HG03442 (cell line): ENCODE measurements around the gene PHC2.

Source experiments
- ATAC-seq: cut with Tn5 transposase; IDR thresholded peaks from one replicate; pipeline ENCODE4 v1.9.1; 2021; ENCODE audit warnings: mild to moderate bottlenecking, moderate library complexity; ENCODE audit not compliant: unreplicated experiment

PHC2 gene

DNA sequence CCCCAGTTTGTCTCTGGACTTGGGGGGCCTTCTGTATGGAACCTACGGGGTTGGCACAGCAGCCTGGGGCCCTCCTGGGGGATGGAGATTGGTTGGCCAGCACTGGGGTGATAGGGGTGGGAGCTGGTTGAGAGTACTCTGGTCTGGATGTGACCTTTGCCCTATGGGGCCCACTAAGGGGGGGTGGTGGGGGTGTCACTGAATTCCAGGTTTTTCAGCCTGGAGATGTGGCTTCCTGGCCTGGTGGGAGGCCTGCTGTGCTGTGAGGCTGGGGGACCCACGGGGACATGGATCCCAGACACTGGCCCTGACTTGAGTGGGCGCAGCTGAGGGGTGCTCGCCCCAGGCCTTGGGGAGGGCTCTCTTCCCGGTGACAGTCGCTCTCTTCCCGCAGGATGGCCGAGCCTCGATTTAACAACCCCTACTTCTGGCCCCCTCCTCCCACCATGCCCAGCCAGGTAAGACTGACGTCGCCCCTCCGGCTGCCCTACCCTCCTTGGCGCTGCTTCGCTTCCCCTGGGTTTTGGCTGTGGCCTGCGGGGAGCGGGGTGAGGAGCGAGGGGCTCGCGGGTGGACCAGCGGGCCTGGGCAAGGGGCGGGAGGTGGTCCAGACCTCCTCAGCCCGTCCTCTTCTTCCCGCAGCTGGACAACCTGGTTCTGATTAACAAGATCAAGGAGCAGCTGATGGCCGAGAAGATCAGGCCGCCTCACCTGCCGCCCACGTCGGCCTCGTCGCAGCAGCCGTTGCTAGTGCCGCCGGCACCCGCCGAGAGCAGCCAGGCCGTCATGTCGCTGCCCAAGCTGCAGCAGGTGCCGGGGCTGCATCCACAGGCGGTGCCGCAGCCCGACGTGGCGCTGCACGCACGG is 155.0 kb downstream of the PHC2 start:
- ATAC-seq, result no peak

DNA sequence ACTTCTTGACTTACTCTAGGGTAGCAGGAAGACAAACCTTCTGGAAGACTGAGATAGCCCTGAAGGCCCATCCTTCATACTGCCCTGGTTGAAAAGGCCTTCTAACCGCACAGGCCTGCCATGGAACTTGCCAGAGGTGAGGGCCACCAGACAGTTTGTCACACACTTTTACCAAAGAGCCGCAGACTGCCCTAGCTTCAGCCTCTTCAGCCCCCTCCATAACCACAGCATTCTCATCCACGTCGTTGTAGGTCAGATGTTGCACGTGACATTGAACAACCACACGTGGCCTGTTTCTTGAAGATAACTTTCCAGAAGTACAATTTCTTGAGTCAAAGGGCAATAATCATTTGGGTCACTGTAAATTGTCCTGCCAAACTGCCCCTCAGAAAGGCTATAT is 155.7 kb downstream of the PHC2 start:
- ATAC-seq, result no peak

DNA sequence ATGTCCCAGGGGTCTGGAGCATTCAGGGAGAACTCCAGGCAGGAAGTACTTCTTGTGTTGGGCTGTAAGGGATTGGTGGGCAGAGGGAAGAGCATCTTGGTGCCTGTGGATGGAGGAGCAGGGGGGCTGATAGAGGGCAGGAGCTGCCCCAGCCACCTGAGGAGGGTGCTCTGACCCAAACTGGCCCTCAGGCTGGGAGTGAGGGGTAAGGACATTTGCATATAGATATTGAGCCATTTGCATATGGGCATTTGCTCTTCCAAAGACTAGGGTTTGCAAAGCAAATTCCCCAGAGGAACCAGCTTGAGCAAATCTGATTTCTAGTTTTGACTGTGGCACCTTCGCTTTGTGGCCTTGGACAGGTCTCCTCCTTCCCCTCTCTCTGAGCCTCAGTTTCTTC is 156.4 kb downstream of the PHC2 start:
- no peak for ATAC-seq

DNA sequence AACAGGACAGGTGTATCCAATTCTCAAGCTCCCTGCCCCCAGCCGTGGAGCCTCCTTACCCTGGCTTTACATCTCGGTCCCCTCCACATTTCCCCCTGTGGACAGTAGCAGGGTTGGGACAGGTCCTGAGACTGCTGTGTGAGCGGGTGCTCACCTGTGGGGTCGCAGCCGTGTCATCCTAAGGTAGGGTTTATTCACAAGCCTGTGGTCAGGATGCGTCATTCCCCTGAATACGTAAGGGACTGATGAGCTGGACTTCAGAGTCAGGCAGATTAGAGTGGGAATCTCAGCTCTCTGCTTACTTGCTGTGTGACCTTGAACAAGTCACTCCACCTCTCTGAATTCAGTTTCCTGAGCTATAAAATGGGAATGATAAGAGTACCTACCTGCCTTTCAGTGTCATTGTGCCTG is 156.9 kb downstream of the PHC2 start:
- no peak for ATAC-seq
